ENCODE data around the gene SCMH1. TPM values are rescaled to one million over a fixed set of nuclear protein-coding genes. Genes with fewer than 3 reads are reported as not detected.

Gene SCMH1
- total and polyA plus RNA-seq, 2 experiments from 2014 or later, result 15.0 to 19.4 TPM

DNA sequence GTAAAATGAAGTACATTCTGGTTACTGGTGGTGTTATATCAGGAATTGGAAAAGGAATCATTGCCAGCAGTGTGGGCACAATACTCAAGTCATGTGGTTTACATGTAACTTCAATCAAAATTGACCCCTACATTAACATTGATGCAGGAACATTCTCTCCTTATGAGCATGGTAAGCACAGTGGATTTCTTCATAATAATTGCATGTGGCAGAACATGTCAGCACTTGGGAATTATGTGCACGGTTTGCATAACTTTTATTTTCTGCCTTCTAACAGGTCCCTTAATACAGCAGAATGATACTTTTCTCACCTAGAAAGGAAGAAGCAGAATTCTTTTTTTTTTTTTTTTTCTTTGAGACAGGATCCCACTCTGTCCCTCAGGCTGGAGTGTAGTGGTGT lies 258.8 kb downstream of the SCMH1 start:
- 0 out of 2 replicates have a peak, but pooled peaks cover 3% of the 10 kb centered on the region for H3F3A ChIP-seq (replicated peaks; ENCODE audit: low read depth)
- peaks cover 60% of the 10 kb centered on the region for H3K79me2 ChIP-seq (replicated peaks; ENCODE audit: insufficient read depth)
- peaks cover 45% of the 10 kb centered on the region for H3K36me3 ChIP-seq (ENCODE audit: insufficient read depth)
- H4K20me1 ChIP-seq (replicated peaks; ENCODE audit: insufficient read depth), result peaks cover 33% of the 10 kb centered on the region
- Mint-ChIP-seq H3K27ac (no peak overlapping the region), H3K4me3 (no peak overlapping the region), H3K36me3 (ENCODE audit: low read depth) (peaks cover 61% of the 10 kb centered on the region), H3K4me1 (peaks cover 21% of the 10 kb centered on the region), H3K9me3 (no peaks in the 10 kb centered on the region), H3K27me3 (ENCODE audit: insufficient read depth, low read depth, poor library complexity) (peaks cover 8% of the 10 kb centered on the region)
- no peaks in the 10 kb centered on the region for H3K9me2 ChIP-seq (ENCODE audit: insufficient read depth)
- no peaks in the 10 kb centered on the region for H3K27me3 ChIP-seq (ENCODE audit: insufficient read depth)
- H3K4me1 ChIP-seq (ENCODE audit: insufficient read depth), result peaks cover 19% of the 10 kb centered on the region
- no peak overlapping the region for H3K4me2 ChIP-seq
- no peak for DNase-seq (ENCODE audit: low spot score)
- no peak for ATAC-seq
- no peak overlapping the region for H2AFZ ChIP-seq
- TF ChIP-seq POLR2AphosphoS5 (IDR thresholded peaks at IDR 0.05; ENCODE audit: low read depth) (no peak), NANOG (IDR thresholded peaks at IDR 0.05; ENCODE audit: borderline replicate concordance) (no peak), EZH2phosphoT487 (IDR thresholded peaks at IDR 0.05; ENCODE audit: unreplicated experiment) (no peak), EZH2 (IDR thresholded peaks at IDR 0.05; ENCODE audit: low read depth, unreplicated experiment) (no peak), ZNF331 (CRISPR knock-in tag; IDR thresholded peaks at IDR 0.05; ENCODE audit: low read depth) (no peak), STAT1 (IDR thresholded peaks at IDR 0.05; ENCODE audit: unreplicated experiment) (no peak), JUNB (IDR thresholded peaks at IDR 0.05; ENCODE audit: unreplicated experiment) (no peak), ZNF114 (CRISPR knock-in tag; IDR thresholded peaks at IDR 0.05) (no peak), CREB1 (CRISPR knock-in tag; IDR thresholded peaks at IDR 0.05; ENCODE audit: low read depth) (no peak)
- TF ChIP-seq, protein P1, sequence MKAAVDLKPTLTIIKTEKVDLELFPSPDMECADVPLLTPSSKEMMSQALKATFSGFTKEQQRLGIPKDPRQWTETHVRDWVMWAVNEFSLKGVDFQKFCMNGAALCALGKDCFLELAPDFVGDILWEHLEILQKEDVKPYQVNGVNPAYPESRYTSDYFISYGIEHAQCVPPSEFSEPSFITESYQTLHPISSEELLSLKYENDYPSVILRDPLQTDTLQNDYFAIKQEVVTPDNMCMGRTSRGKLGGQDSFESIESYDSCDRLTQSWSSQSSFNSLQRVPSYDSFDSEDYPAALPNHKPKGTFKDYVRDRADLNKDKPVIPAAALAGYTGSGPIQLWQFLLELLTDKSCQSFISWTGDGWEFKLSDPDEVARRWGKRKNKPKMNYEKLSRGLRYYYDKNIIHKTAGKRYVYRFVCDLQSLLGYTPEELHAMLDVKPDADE (IDR thresholded peaks at IDR 0.05), result no peak
- TF ChIP-seq, protein P2, sequence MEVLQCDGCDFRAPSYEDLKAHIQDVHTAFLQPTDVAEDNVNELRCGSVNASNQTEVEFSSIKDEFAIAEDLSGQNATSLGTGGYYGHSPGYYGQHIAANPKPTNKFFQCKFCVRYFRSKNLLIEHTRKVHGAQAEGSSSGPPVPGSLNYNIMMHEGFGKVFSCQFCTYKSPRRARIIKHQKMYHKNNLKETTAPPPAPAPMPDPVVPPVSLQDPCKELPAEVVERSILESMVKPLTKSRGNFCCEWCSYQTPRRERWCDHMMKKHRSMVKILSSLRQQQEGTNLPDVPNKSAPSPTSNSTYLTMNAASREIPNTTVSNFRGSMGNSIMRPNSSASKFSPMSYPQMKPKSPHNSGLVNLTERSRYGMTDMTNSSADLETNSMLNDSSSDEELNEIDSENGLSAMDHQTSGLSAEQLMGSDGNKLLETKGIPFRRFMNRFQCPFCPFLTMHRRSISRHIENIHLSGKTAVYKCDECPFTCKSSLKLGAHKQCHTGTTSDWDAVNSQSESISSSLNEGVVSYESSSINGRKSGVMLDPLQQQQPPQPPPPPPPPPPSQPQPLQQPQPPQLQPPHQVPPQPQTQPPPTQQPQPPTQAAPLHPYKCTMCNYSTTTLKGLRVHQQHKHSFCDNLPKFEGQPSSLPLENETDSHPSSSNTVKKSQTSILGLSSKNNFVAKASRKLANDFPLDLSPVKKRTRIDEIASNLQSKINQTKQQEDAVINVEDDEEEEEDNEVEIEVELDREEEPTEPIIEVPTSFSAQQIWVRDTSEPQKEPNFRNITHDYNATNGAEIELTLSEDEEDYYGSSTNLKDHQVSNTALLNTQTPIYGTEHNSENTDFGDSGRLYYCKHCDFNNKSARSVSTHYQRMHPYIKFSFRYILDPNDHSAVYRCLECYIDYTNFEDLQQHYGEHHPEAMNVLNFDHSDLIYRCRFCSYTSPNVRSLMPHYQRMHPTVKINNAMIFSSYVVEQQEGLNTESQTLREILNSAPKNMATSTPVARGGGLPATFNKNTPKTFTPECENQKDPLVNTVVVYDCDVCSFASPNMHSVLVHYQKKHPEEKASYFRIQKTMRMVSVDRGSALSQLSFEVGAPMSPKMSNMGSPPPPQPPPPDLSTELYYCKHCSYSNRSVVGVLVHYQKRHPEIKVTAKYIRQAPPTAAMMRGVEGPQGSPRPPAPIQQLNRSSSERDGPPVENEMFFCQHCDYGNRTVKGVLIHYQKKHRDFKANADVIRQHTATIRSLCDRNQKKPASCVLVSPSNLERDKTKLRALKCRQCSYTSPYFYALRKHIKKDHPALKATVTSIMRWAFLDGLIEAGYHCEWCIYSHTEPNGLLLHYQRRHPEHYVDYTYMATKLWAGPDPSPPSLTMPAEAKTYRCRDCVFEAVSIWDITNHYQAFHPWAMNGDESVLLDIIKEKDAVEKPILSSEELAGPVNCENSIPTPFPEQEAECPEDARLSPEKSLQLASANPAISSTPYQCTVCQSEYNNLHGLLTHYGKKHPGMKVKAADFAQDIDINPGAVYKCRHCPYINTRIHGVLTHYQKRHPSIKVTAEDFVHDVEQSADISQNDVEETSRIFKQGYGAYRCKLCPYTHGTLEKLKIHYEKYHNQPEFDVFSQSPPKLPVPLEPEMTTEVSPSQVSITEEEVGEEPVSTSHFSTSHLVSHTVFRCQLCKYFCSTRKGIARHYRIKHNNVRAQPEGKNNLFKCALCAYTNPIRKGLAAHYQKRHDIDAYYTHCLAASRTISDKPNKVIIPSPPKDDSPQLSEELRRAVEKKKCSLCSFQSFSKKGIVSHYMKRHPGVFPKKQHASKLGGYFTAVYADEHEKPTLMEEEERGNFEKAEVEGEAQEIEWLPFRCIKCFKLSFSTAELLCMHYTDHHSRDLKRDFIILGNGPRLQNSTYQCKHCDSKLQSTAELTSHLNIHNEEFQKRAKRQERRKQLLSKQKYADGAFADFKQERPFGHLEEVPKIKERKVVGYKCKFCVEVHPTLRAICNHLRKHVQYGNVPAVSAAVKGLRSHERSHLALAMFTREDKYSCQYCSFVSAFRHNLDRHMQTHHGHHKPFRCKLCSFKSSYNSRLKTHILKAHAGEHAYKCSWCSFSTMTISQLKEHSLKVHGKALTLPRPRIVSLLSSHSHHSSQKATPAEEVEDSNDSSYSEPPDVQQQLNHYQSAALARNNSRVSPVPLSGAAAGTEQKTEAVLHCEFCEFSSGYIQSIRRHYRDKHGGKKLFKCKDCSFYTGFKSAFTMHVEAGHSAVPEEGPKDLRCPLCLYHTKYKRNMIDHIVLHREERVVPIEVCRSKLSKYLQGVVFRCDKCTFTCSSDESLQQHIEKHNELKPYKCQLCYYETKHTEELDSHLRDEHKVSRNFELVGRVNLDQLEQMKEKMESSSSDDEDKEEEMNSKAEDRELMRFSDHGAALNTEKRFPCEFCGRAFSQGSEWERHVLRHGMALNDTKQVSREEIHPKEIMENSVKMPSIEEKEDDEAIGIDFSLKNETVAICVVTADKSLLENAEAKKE (CRISPR knock-in tag; IDR thresholded peaks at IDR 0.05), result no peak
- TF ChIP-seq, protein P3, sequence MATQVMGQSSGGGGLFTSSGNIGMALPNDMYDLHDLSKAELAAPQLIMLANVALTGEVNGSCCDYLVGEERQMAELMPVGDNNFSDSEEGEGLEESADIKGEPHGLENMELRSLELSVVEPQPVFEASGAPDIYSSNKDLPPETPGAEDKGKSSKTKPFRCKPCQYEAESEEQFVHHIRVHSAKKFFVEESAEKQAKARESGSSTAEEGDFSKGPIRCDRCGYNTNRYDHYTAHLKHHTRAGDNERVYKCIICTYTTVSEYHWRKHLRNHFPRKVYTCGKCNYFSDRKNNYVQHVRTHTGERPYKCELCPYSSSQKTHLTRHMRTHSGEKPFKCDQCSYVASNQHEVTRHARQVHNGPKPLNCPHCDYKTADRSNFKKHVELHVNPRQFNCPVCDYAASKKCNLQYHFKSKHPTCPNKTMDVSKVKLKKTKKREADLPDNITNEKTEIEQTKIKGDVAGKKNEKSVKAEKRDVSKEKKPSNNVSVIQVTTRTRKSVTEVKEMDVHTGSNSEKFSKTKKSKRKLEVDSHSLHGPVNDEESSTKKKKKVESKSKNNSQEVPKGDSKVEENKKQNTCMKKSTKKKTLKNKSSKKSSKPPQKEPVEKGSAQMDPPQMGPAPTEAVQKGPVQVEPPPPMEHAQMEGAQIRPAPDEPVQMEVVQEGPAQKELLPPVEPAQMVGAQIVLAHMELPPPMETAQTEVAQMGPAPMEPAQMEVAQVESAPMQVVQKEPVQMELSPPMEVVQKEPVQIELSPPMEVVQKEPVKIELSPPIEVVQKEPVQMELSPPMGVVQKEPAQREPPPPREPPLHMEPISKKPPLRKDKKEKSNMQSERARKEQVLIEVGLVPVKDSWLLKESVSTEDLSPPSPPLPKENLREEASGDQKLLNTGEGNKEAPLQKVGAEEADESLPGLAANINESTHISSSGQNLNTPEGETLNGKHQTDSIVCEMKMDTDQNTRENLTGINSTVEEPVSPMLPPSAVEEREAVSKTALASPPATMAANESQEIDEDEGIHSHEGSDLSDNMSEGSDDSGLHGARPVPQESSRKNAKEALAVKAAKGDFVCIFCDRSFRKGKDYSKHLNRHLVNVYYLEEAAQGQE (IDR thresholded peaks at IDR 0.05; ENCODE audit: unreplicated experiment), result no peak
- TF ChIP-seq, protein P4, sequence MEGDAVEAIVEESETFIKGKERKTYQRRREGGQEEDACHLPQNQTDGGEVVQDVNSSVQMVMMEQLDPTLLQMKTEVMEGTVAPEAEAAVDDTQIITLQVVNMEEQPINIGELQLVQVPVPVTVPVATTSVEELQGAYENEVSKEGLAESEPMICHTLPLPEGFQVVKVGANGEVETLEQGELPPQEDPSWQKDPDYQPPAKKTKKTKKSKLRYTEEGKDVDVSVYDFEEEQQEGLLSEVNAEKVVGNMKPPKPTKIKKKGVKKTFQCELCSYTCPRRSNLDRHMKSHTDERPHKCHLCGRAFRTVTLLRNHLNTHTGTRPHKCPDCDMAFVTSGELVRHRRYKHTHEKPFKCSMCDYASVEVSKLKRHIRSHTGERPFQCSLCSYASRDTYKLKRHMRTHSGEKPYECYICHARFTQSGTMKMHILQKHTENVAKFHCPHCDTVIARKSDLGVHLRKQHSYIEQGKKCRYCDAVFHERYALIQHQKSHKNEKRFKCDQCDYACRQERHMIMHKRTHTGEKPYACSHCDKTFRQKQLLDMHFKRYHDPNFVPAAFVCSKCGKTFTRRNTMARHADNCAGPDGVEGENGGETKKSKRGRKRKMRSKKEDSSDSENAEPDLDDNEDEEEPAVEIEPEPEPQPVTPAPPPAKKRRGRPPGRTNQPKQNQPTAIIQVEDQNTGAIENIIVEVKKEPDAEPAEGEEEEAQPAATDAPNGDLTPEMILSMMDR (conservative IDR thresholded peaks at IDR 0.05; ENCODE audit: low read depth in 2 of 2), result no peak
- H3K4me3 ChIP-seq, result no peak overlapping the region
- H3K27ac ChIP-seq (ENCODE audit: low read depth), result no peak overlapping the region
